ENCODE results near the gene GABBR1.

GRCh38 chr6:29671026-29671425 is 38.0 kb upstream of the GABBR1 start:
- TF ChIP-seq CTCF (conservative IDR thresholded peaks at IDR 0.05 in 1 of 2, IDR thresholded peaks at IDR 0.05 in 1 of 2; ENCODE audit: extremely low read depth in 1 of 2, insufficient read depth in 1 of 2, low read depth in 1 of 2, low read length in 2 of 2) (no peak), EZH2 (IDR thresholded peaks at IDR 0.05; ENCODE audit: borderline replicate concordance, low read length) (no peak)

Measured in mammary epithelial cell (primary cell).